RPMI7951 (cell line): ENCODE measurements around the gene CTDNEP1. TPM values are rescaled to one million over a fixed set of nuclear protein-coding genes. Genes with fewer than 3 reads are reported as not detected.

ENCODE experiments used
- DNase-seq: peaks from one replicate; pipeline ENCODE4 v3.0.0-alpha.2; 2012; ENCODE audit warnings: low read depth
- total RNA-seq: library from RNA; depleted of rRNA; stranded (reverse); fragments of >200 nt; shearing (Covaris generic); gene quantifications from 2 replicates; pipeline ENCODE4 v1.2.3, GENCODE V29; 2014

The CTDNEP1 gene
- total RNA-seq, 1 experiment from 2014 or later = 38.0 TPM

GRCh38 chr17:7229504-7229903, 22.0 kb downstream of the CTDNEP1 start:
- DNase-seq = no peak

GRCh38 chr17:7228920-7229319, 22.6 kb downstream of the CTDNEP1 start:
- no peak for DNase-seq

GRCh38 chr17:7226721-7227710, 24.5 kb downstream of the CTDNEP1 start:
- DNase-seq = no peak

- no peak for DNase-seq
Observed at GRCh38 chr17:7225711-7226331, 25.7 kb downstream of the CTDNEP1 start.

GRCh38 chr17:7224661-7225111, 26.8 kb downstream of the CTDNEP1 start:
- no peak for DNase-seq

GRCh38 chr17:7224110-7224509, 27.4 kb downstream of the CTDNEP1 start:
- no peak for DNase-seq

GRCh38 chr17:7223375-7223774, 28.2 kb downstream of the CTDNEP1 start:
- no peak for DNase-seq

- DNase-seq = no peak
Observed at GRCh38 chr17:7222972-7223292, 28.6 kb downstream of the CTDNEP1 start.

GRCh38 chr17:7222093-7222971, 29.2 kb downstream of the CTDNEP1 start:
- no peak for DNase-seq

- DNase-seq = no peak
Observed at GRCh38 chr17:7221278-7222092, 30.0 kb downstream of the CTDNEP1 start.

GRCh38 chr17:7220593-7221277, 30.8 kb downstream of the CTDNEP1 start:
- peak; percentile 47 for DNase-seq

GRCh38 chr17:7219812-7220592, 31.5 kb downstream of the CTDNEP1 start, which contains the start of the genes ACADVL and DLG4:
Gene ACADVL (plus strand): TSS chr17:7219938. CDS start chr17:7219985, 47 bp downstream.
Gene DLG4 (minus strand): TSS chr17:7219836.
- peak; percentile 87 for DNase-seq

- no peak for DNase-seq
Observed at GRCh38 chr17:7219229-7219811, 32.2 kb downstream of the CTDNEP1 start.

GRCh38 chr17:7218758-7219157, 32.8 kb downstream of the CTDNEP1 start:
- no peak for DNase-seq

GRCh38 chr17:7218166-7218565, 33.4 kb downstream of the CTDNEP1 start:
- DNase-seq = no peak

- peak; percentile 72 for DNase-seq
Observed at GRCh38 chr17:7217113-7217987, 34.2 kb downstream of the CTDNEP1 start.

- DNase-seq = no peak
Observed at GRCh38 chr17:7216242-7217112, 35.1 kb downstream of the CTDNEP1 start.
